Effector memory CD8-positive, alpha-beta T cell (primary cell): ENCODE data around the gene SCAMP4.

Source experiments
- ATAC-seq: fragments of 150-1000 bp; cut with Tn5 transposase; replicated peaks from 2 replicates; pipeline ENCODE4 v1.10.0; 2021; ENCODE audit warnings: mild to moderate bottlenecking, moderate library complexity
- DNase-seq, 3 experiments: peaks; one replicate each; pipeline ENCODE4 v3.0.0; 2021
- H3K27ac Mint-ChIP-seq, 2 donors: one replicate each; pipeline ENCODE4 v1.8.0; 2022; ENCODE audit warnings: mild to moderate bottlenecking in 2 of 2, mixed read lengths in 2 of 2, moderate library complexity in 2 of 2
- H3K27me3 Mint-ChIP-seq, 2 donors: one replicate each; pipeline ENCODE4 v1.8.0; 2022; ENCODE audit warnings: mixed read lengths in 2 of 2
- H3K36me3 Mint-ChIP-seq: one replicate; pipeline ENCODE4 v1.8.0; 2022; ENCODE audit warnings: mild to moderate bottlenecking, moderate library complexity, mixed read lengths; ENCODE audit not compliant: insufficient read depth
- H3K4me1 Mint-ChIP-seq, 2 donors: one replicate each; pipeline ENCODE4 v1.8.0; 2022; ENCODE audit warnings: low read depth in 2 of 2, mixed read lengths in 2 of 2
- H3K4me3 Mint-ChIP-seq, 2 donors: one replicate each; pipeline ENCODE4 v1.8.0; 2022; ENCODE audit warnings: mild to moderate bottlenecking in 2 of 2, mixed read lengths in 2 of 2, moderate library complexity in 2 of 2
- H3K9me3 Mint-ChIP-seq, 2 donors: one replicate each; pipeline ENCODE4 v1.8.0; 2022; ENCODE audit warnings: mixed read lengths in 2 of 2

The SCAMP4 gene

GRCh38 chr19:1905863-1906375 lies 720 bp downstream of the SCAMP4 start:
- Mint-ChIP-seq H3K36me3 (peaks cover 23% of the 10 kb centered on the region), H3K4me1 (peaks cover 16 to 28% of the 10 kb centered on the region in 2 donors), H3K27ac (peak overlapping the region; percentile 62 to 83), H3K4me3 (peak overlapping the region; percentile 86 to 89), H3K9me3 (no peaks in the 10 kb centered on the region), H3K27me3 (no peaks in the 10 kb centered on the region)
- ATAC-seq (no peak), DNase-seq (no peak)

- Mint-ChIP-seq H3K4me1 (peaks cover 16 to 28% of the 10 kb centered on the region in 2 donors), H3K27ac (no peak overlapping the region), H3K9me3 (no peaks in the 10 kb centered on the region), H3K4me3 (no peak overlapping the region), H3K36me3 (peaks cover 23% of the 10 kb centered on the region), H3K27me3 (no peaks in the 10 kb centered on the region)
- no peak for ATAC-seq
- no peak for DNase-seq
These were observed 1.9 kb downstream of the SCAMP4 start for GRCh38 chr19:1906985-1907562.

GRCh38 chr19:1907563-1908363 lies 2.6 kb downstream of the SCAMP4 start:
- Mint-ChIP-seq H3K4me1 (peaks cover 16 to 28% of the 10 kb centered on the region in 2 donors), H3K9me3 (no peaks in the 10 kb centered on the region), H3K4me3 (no peak overlapping the region), H3K27ac (no peak overlapping the region), H3K36me3 (peaks cover 23% of the 10 kb centered on the region), H3K27me3 (no peaks in the 10 kb centered on the region)
- no peak for ATAC-seq
- no peak for DNase-seq

GRCh38 chr19:1908364-1908678 lies 3.1 kb downstream of the SCAMP4 start:
- Mint-ChIP-seq H3K27me3 (no peaks in the 10 kb centered on the region), H3K4me1 (peaks cover 16 to 28% of the 10 kb centered on the region in 2 donors), H3K27ac (no peak overlapping the region), H3K36me3 (peaks cover 23% of the 10 kb centered on the region), H3K9me3 (no peaks in the 10 kb centered on the region), H3K4me3 (peak overlapping the region in 1 of 2 donors; percentile 53)
- ATAC-seq (no peak), DNase-seq (no peak)

- peaks cover 16 to 25% of the 10 kb centered on the region in 2 donors for H3K4me1 Mint-ChIP-seq
- ATAC-seq (no peak), DNase-seq (no peak)
- H3K9me3 Mint-ChIP-seq, result no peaks in the 10 kb centered on the region
- peaks cover 16% of the 10 kb centered on the region for H3K36me3 Mint-ChIP-seq
- no peaks in the 10 kb centered on the region for H3K27me3 Mint-ChIP-seq
- peak overlapping the region; percentile 53 to 58 for H3K4me3 Mint-ChIP-seq
- H3K27ac Mint-ChIP-seq, result peak overlapping the region; percentile 49 to 66
These were observed 4.5 kb downstream of the SCAMP4 start for GRCh38 chr19:1909761-1910080.

GRCh38 chr19:1910177-1910576 lies 5.0 kb downstream of the SCAMP4 start:
- Mint-ChIP-seq H3K36me3 (peaks cover 16% of the 10 kb centered on the region), H3K27ac (peak overlapping the region; percentile 49 to 66), H3K4me1 (peaks cover 16 to 26% of the 10 kb centered on the region in 2 donors), H3K27me3 (no peaks in the 10 kb centered on the region), H3K4me3 (peak overlapping the region in 1 of 2 donors; percentile 37), H3K9me3 (no peaks in the 10 kb centered on the region)
- no peak for DNase-seq
- ATAC-seq, result no peak

GRCh38 chr19:1911098-1911497 lies 5.9 kb downstream of the SCAMP4 start:
- Mint-ChIP-seq H3K27ac (peak overlapping the region in 1 of 2 donors; percentile 66), H3K27me3 (no peaks in the 10 kb centered on the region), H3K4me3 (peak overlapping the region in 1 of 2 donors; percentile 36), H3K4me1 (peaks cover 10 to 23% of the 10 kb centered on the region in 2 donors), H3K36me3 (peaks cover 9% of the 10 kb centered on the region), H3K9me3 (no peaks in the 10 kb centered on the region)
- no peak for ATAC-seq
- no peak for DNase-seq

- ATAC-seq, result no peak
- Mint-ChIP-seq H3K4me1 (peaks cover 9 to 21% of the 10 kb centered on the region in 2 donors), H3K9me3 (no peaks in the 10 kb centered on the region), H3K27ac (no peak overlapping the region), H3K4me3 (no peak overlapping the region), H3K36me3 (peaks cover 8% of the 10 kb centered on the region), H3K27me3 (no peaks in the 10 kb centered on the region)
- no peak for DNase-seq
These were observed 6.8 kb downstream of the SCAMP4 start for GRCh38 chr19:1911995-1912394.

- Mint-ChIP-seq H3K36me3 (peaks cover 12% of the 10 kb centered on the region), H3K9me3 (no peaks in the 10 kb centered on the region), H3K27me3 (no peaks in the 10 kb centered on the region), H3K4me3 (no peak overlapping the region), H3K27ac (no peak overlapping the region), H3K4me1 (peaks cover 9 to 21% of the 10 kb centered on the region in 2 donors)
- DNase-seq (no peak), ATAC-seq (no peak)
These were observed 7.7 kb downstream of the SCAMP4 start for GRCh38 chr19:1912760-1913505.

GRCh38 chr19:1913781-1914577 lies 8.8 kb downstream of the SCAMP4 start:
- no peak overlapping the region for H3K4me3 Mint-ChIP-seq
- DNase-seq, result no peak
- no peak for ATAC-seq
- H3K36me3 Mint-ChIP-seq, result peaks cover 16% of the 10 kb centered on the region
- H3K9me3 Mint-ChIP-seq, result no peaks in the 10 kb centered on the region
- H3K27me3 Mint-ChIP-seq, result no peaks in the 10 kb centered on the region
- no peak overlapping the region for H3K27ac Mint-ChIP-seq
- peaks cover 5 to 16% of the 10 kb centered on the region in 2 donors for H3K4me1 Mint-ChIP-seq

- ATAC-seq (no peak), DNase-seq (no peak)
- no peaks in the 10 kb centered on the region for H3K9me3 Mint-ChIP-seq
- H3K27me3 Mint-ChIP-seq, result no peaks in the 10 kb centered on the region
- H3K4me3 Mint-ChIP-seq, result no peak overlapping the region
- H3K36me3 Mint-ChIP-seq, result peaks cover 15% of the 10 kb centered on the region
- H3K27ac Mint-ChIP-seq, result no peak overlapping the region
- peaks cover 3 to 8% of the 10 kb centered on the region in 2 donors for H3K4me1 Mint-ChIP-seq
These were observed 9.7 kb downstream of the SCAMP4 start for GRCh38 chr19:1914826-1915341.

- no peak overlapping the region for H3K4me3 Mint-ChIP-seq
- ATAC-seq (no peak), DNase-seq (no peak)
- H3K4me1 Mint-ChIP-seq, result peaks cover 0 to 7% of the 10 kb centered on the region in 2 donors
- H3K27me3 Mint-ChIP-seq, result no peaks in the 10 kb centered on the region
- H3K27ac Mint-ChIP-seq, result peak overlapping the region; percentile 1 to 69
- no peaks in the 10 kb centered on the region for H3K9me3 Mint-ChIP-seq
- peaks cover 19% of the 10 kb centered on the region for H3K36me3 Mint-ChIP-seq
These were observed 11.9 kb downstream of the SCAMP4 start for GRCh38 chr19:1917146-1917545.

GRCh38 chr19:1917926-1918325 lies 12.7 kb downstream of the SCAMP4 start:
- peak overlapping the region in 1 of 2 donors; percentile 1 for H3K27ac Mint-ChIP-seq
- DNase-seq, result no peak
- no peaks in the 10 kb centered on the region for H3K9me3 Mint-ChIP-seq
- no peak for ATAC-seq
- H3K4me1 Mint-ChIP-seq, result peaks cover 0 to 7% of the 10 kb centered on the region in 2 donors
- H3K4me3 Mint-ChIP-seq, result no peak overlapping the region
- H3K27me3 Mint-ChIP-seq, result no peaks in the 10 kb centered on the region
- peaks cover 19% of the 10 kb centered on the region for H3K36me3 Mint-ChIP-seq
